ENCODE data around the gene ZNF644.

DNA sequence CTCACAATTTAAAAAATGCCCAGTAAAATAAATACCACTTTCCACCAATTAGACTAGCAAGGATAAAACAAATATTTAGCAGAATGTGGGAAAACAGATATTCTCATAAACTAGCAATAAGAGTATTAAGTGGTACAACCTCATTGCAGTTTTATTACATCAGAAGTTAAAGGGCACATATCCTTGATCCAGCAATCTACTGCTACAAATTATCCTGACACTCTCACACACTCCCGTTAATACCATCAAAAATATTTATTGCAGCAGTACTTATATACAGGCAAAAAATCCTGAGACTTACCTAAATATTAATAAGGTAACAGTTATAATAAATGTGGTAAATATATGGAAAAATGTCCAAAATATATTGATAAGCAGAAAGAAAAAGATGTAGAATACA is 44.3 kb downstream of the ZNF644 start:
- TF ChIP-seq ZFX (IDR thresholded peaks at IDR 0.05) = no peak
- no peak for TF ChIP-seq SRF (IDR thresholded peaks at IDR 0.05; ENCODE audit: low read depth)
- no peak for TF ChIP-seq EGR1 (IDR thresholded peaks at IDR 0.05; ENCODE audit: low read depth)
- no peak for TF ChIP-seq POLR2A (IDR thresholded peaks at IDR 0.05; ENCODE audit: borderline replicate concordance, extremely low read depth, insufficient read depth, insufficient read length)
- TF ChIP-seq POLR2AphosphoS5 (IDR thresholded peaks at IDR 0.05; ENCODE audit: low read depth, low read length) = no peak
- TF ChIP-seq EZH2 (IDR thresholded peaks at IDR 0.05) = no peak
- TF ChIP-seq, protein P1, sequence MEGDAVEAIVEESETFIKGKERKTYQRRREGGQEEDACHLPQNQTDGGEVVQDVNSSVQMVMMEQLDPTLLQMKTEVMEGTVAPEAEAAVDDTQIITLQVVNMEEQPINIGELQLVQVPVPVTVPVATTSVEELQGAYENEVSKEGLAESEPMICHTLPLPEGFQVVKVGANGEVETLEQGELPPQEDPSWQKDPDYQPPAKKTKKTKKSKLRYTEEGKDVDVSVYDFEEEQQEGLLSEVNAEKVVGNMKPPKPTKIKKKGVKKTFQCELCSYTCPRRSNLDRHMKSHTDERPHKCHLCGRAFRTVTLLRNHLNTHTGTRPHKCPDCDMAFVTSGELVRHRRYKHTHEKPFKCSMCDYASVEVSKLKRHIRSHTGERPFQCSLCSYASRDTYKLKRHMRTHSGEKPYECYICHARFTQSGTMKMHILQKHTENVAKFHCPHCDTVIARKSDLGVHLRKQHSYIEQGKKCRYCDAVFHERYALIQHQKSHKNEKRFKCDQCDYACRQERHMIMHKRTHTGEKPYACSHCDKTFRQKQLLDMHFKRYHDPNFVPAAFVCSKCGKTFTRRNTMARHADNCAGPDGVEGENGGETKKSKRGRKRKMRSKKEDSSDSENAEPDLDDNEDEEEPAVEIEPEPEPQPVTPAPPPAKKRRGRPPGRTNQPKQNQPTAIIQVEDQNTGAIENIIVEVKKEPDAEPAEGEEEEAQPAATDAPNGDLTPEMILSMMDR (IDR thresholded peaks at IDR 0.05 in 2 of 3, conservative IDR thresholded peaks at IDR 0.05 in 1 of 3; ENCODE audit: borderline replicate concordance in 1 of 3, insufficient read depth in 1 of 3, low read depth in 2 of 3, low read length in 2 of 3) = no peak
- no peak for TF ChIP-seq JUND (IDR thresholded peaks at IDR 0.05)
